Kidney (tissue), 14 donors: Measurements from ENCODE around the gene DLGAP1. TPM values are rescaled to one million over a fixed set of nuclear protein-coding genes. Genes with fewer than 3 reads are reported as not detected.
"Not testable (repeated sequence)": the region's sequence is repeated elsewhere in the genome, so short reads cannot be mapped to it uniquely, and the experiment has no call there.

ENCODE experiments used
- DNase-seq, 5 donors: peaks; one replicate each; pipeline ENCODE4 v3.0.0-alpha.2; 2013 to 2020
- FAIRE-seq: peaks from 2 replicates; lab custom pipeline; 2012; peaks lifted over from hg19 to GRCh38; lab: Jason Lieb, UNC
- H3K27ac ChIP-seq, 2 donors: one replicate each; pipeline ENCODE4 v1.7.0; 2013; ENCODE audit warnings: low read depth in 2 of 2, low read length in 2 of 2, inconsistent platforms in 1 of 2
- H3K27me3 ChIP-seq: one replicate; pipeline ENCODE4 v1.7.1; 2013; ENCODE audit warnings: low read length, inconsistent platforms; ENCODE audit not compliant: control insufficient read depth, insufficient read depth
- H3K36me3 ChIP-seq, 3 donors: one replicate each; pipeline versions ENCODE4 v1.7.0 to v1.7.1; 2013; ENCODE audit warnings: low read length in 3 of 3, control low read depth in 1 of 3, inconsistent platforms in 1 of 3; ENCODE audit not compliant: insufficient read depth in 3 of 3, control insufficient read depth in 2 of 3
- H3K4me1 ChIP-seq, 3 donors: one replicate each; pipeline versions ENCODE4 v1.7.0 to v1.7.1; 2013; ENCODE audit warnings: low read length in 3 of 3, inconsistent platforms in 1 of 3, low read depth in 1 of 3; ENCODE audit not compliant: control insufficient read depth in 2 of 3, insufficient read depth in 2 of 3
- H3K4me3 ChIP-seq, 3 donors: one replicate each; pipeline versions ENCODE4 v1.7.0 to v1.8.1; 2013; ENCODE audit warnings: low read length in 3 of 3, control low read depth in 1 of 3, inconsistent platforms in 1 of 3
- H3K9ac ChIP-seq, 3 donors: one replicate each; pipeline versions ENCODE4 v1.7.0 to v1.7.1; 2013; ENCODE audit warnings: low read length in 3 of 3, control low read depth in 1 of 3, inconsistent platforms in 1 of 3
- H3K9me3 ChIP-seq, 3 donors: one replicate each; pipeline versions ENCODE4 v1.7.0 to v1.7.1; 2013; ENCODE audit warnings: low read length in 3 of 3, control low read depth in 1 of 3, inconsistent platforms in 1 of 3; ENCODE audit not compliant: control insufficient read depth in 2 of 3, insufficient read depth in 1 of 3
- CTCF ChIP-seq: IDR thresholded peaks from 3 replicates; pipeline ENCODE4 v1.5.1; 2012; ENCODE audit warnings: mild to moderate bottlenecking, moderate library complexity, borderline replicate concordance; ENCODE audit not compliant: insufficient read depth; ENCODE audit errors: extremely low read depth
- intact Hi-C: fragments of 100-400 bp; cut with DNase I; formaldehyde crosslinking; loops from one replicate; pipeline ENCODE4 v1.11.1; 2022
- polyA plus RNA-seq: library from polyadenylated mRNA; stranded (reverse); fragments of 350-450 nt; fragmentation: Illumina TruSeq; extraction: RNeasy Lipid Tissue Mini Kit (QIAGEN cat#74804); gene quantifications from one replicate; pipeline ENCODE4 v1.2.3, GENCODE V29; 2014; ENCODE audit warnings: low read depth, low replicate concordance; ENCODE audit not compliant: insufficient read depth
- total RNA-seq: library from RNA; stranded (reverse); fragmentation: NEBNext Ultra II Directional; extraction: Animal tissue kit (Norgen Biotek cat#: 25700); gene quantifications from one replicate; pipeline ENCODE4 v1.2.1, GENCODE V29; 2021
- donor health status: control.
- donor health status: control.
- donor health status: control.
- donor health status: control.
- donor health status: control.
- donor health status: DM: yes; HTN: yes; CAD: no.
- donor health status: Normal renal cell carcinoma (clear cell type).

DLGAP1 gene
- total and polyA plus RNA-seq, 2 donors from 2014 or later: 1.2 to 32.8 TPM

GRCh38 chr18:4292696-4293095, 162.4 kb downstream of the DLGAP1 start:
- no peak overlapping the region for H3K9ac ChIP-seq
- H3K4me3 ChIP-seq: no peak overlapping the region
- no peak for DNase-seq
- H3K36me3 ChIP-seq: no peaks in the 10 kb centered on the region
- no peak overlapping the region for H3K27ac ChIP-seq
- no peaks in the 10 kb centered on the region for H3K9me3 ChIP-seq
- no peak for FAIRE-seq
- intact Hi-C loops: no loop called here
- H3K27me3 ChIP-seq: no peaks in the 10 kb centered on the region
- TF ChIP-seq CTCF: no peak
- no peaks in the 10 kb centered on the region for H3K4me1 ChIP-seq

GRCh38 chr18:4287340-4287739, 167.8 kb downstream of the DLGAP1 start:
- H3K27ac ChIP-seq, FAIRE-seq, intact Hi-C loops, H3K4me1 ChIP-seq, H3K36me3 ChIP-seq, H3K9ac ChIP-seq, H3K9me3 ChIP-seq, H3K27me3 ChIP-seq, DNase-seq, H3K4me3 ChIP-seq: not testable (repeated sequence)

- Histone ChIP-seq H3K4me1 (no peaks in the 10 kb centered on the region), H3K9me3 (no peaks in the 10 kb centered on the region), H3K36me3 (no peaks in the 10 kb centered on the region), H3K27me3 (no peaks in the 10 kb centered on the region), H3K27ac (no peak overlapping the region), H3K4me3 (no peak overlapping the region), H3K9ac (no peak overlapping the region)
- no peak for FAIRE-seq
- DNase-seq: peak in 2 of 5 donors; percentile 6 to 9
- TF ChIP-seq CTCF: no peak
- intact Hi-C loops: no loop called here
Observed at GRCh38 chr18:4286256-4286655, 168.9 kb downstream of the DLGAP1 start.

GRCh38 chr18:4285525-4285924, 169.6 kb downstream of the DLGAP1 start:
- no peaks in the 10 kb centered on the region for H3K36me3 ChIP-seq
- TF ChIP-seq CTCF: no peak
- no peaks in the 10 kb centered on the region for H3K4me1 ChIP-seq
- no peaks in the 10 kb centered on the region for H3K27me3 ChIP-seq
- no peak overlapping the region for H3K4me3 ChIP-seq
- no peak overlapping the region for H3K9ac ChIP-seq
- DNase-seq (no peak), FAIRE-seq (no peak)
- H3K27ac ChIP-seq: no peak overlapping the region
- intact Hi-C loops: no loop called here
- H3K9me3 ChIP-seq: no peaks in the 10 kb centered on the region
